Esophagus muscularis mucosa (tissue), 4 donors: ENCODE data around the gene MPPED1. TPM values are rescaled to one million over a fixed set of nuclear protein-coding genes. Genes with fewer than 3 reads are reported as not detected.

Source experiments
- DNase-seq: peaks from one replicate; pipeline ENCODE4 v3.0.0-alpha.2; 2017; ENCODE audit errors: extremely low spot score
- H3K27ac ChIP-seq, 4 donors: fragments of 200-600 bp; sonication (generic); replicated peaks in 1 of 4; 1 replicate in 3 of 4; 2 replicates in 1 of 4; pipeline ENCODE4 v1.5.1; 2016 to 2019; ENCODE audit warnings: mild to moderate bottlenecking in 1 of 4
- H3K27me3 ChIP-seq, 4 donors: fragments of 200-600 bp; sonication (generic); one replicate each; pipeline versions ENCODE4 v1.5.1 to v1.6.0; 2016 to 2019
- H3K36me3 ChIP-seq, 4 donors: fragments of 200-600 bp; sonication (generic); one replicate each; pipeline ENCODE4 v1.5.1; 2016 to 2019
- H3K4me1 ChIP-seq, 4 donors: fragments of 200-600 bp; sonication (generic); one replicate each; pipeline ENCODE4 v1.5.1; 2016 to 2019
- H3K4me3 ChIP-seq, 4 donors: fragments of 200-600 bp; sonication (generic); 1 replicate in 2 of 4; 2 replicates in 2 of 4; pipeline ENCODE4 v1.5.1; 2016 to 2019; ENCODE audit warnings: mild to moderate bottlenecking in 4 of 4, moderate library complexity in 1 of 4
- H3K9me3 ChIP-seq, 4 donors: fragments of 200-600 bp; sonication (generic); 1 replicate in 3 of 4; 2 replicates in 1 of 4; pipeline ENCODE4 v1.5.1; 2016 to 2019
- EP300 ChIP-seq: sonication (generic); formaldehyde crosslinking; IDR thresholded peaks from one replicate; pipeline ENCODE4 v1.6.1; 2017; ENCODE audit warnings: antibody characterized with exemption
- POLR2A ChIP-seq: fragments of 450-650 bp; IDR thresholded peaks from one replicate; pipeline ENCODE4 v1.6.1; 2017; ENCODE audit warnings: antibody characterized with exemption, moderate library complexity, mild to moderate bottlenecking, low read depth
- POLR2AphosphoS5 ChIP-seq, 2 donors: sonication (generic); formaldehyde crosslinking; IDR thresholded peaks; one replicate each; pipeline ENCODE4 v1.6.1; 2017; ENCODE audit warnings: antibody characterized with exemption in 2 of 2
- WGBS: methylation state at CpG from one replicate; pipeline ENCODE4 v1.1.5; 2018; 5-methylcytosine and 5-hydroxymethylcytosine counted together
- intact Hi-C: fragments of 100-400 bp; cut with DNase I; formaldehyde crosslinking; loops from one replicate; pipeline ENCODE4 v1.15.1; 2023
- total RNA-seq, 4 donors: library from RNA; depleted of rRNA; stranded (reverse); fragments of >200 nt; gene quantifications; one replicate each; pipeline versions ENCODE4 v1.1.0 to v1.2.1, GENCODE V29; 2016
- TF ChIP-seq, protein P1 (sequence below), 3 experiments: fragments of 200-600 bp in 2 of 3; fragments of 450-650 bp in 1 of 3; sonication (generic) in 2 of 3; IDR thresholded peaks; one replicate each; pipeline ENCODE4 v1.5.1; 2017 to 2019; ENCODE audit warnings: antibody characterized with exemption in 3 of 3, mild to moderate bottlenecking in 2 of 3, moderate library complexity in 1 of 3

MPPED1 gene
- total RNA-seq, 4 donors from 2014 or later, result not detected

DNA sequence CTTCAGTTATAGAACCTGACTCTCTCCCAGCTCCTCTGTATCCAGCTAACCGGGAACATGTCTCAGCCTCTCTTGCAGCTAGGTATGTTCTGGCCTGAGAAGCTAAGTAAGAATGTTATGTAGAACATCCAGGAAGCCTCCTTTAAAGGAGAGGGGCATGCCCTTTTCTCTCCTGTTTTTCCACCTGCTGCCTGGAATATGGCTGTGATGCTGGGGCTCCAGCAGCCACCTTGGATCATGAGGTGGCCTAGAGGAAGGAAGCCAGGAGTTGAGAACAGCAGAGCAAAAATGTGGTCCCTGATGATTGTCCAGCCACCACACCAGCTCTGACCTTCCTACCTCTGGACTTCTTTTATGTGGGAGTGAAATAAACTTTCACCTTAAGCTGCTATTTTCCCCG, 117.6 kb downstream of the MPPED1 start:
- H3K27me3 ChIP-seq, result peaks cover 0 to 16% (median 0%) of the 10 kb centered on the region in 4 donors
- H3K4me1 ChIP-seq, result no peaks in the 10 kb centered on the region
- no peak overlapping the region for H3K4me3 ChIP-seq
- 100% methylated on average over 1 of the region's 2 CpGs for WGBS
- H3K36me3 ChIP-seq, result no peaks in the 10 kb centered on the region
- TF ChIP-seq EP300, result no peak
- TF ChIP-seq POLR2A, result no peak
- TF ChIP-seq, protein P1, sequence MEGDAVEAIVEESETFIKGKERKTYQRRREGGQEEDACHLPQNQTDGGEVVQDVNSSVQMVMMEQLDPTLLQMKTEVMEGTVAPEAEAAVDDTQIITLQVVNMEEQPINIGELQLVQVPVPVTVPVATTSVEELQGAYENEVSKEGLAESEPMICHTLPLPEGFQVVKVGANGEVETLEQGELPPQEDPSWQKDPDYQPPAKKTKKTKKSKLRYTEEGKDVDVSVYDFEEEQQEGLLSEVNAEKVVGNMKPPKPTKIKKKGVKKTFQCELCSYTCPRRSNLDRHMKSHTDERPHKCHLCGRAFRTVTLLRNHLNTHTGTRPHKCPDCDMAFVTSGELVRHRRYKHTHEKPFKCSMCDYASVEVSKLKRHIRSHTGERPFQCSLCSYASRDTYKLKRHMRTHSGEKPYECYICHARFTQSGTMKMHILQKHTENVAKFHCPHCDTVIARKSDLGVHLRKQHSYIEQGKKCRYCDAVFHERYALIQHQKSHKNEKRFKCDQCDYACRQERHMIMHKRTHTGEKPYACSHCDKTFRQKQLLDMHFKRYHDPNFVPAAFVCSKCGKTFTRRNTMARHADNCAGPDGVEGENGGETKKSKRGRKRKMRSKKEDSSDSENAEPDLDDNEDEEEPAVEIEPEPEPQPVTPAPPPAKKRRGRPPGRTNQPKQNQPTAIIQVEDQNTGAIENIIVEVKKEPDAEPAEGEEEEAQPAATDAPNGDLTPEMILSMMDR (IDR thresholded peaks at IDR 0.05), result no peak
- TF ChIP-seq POLR2AphosphoS5 (IDR thresholded peaks at IDR 0.05), result no peak
- intact Hi-C loops, result no loop called here
- H3K9me3 ChIP-seq, result no peaks in the 10 kb centered on the region
- no peak overlapping the region for H3K27ac ChIP-seq
- no peak for DNase-seq

DNA sequence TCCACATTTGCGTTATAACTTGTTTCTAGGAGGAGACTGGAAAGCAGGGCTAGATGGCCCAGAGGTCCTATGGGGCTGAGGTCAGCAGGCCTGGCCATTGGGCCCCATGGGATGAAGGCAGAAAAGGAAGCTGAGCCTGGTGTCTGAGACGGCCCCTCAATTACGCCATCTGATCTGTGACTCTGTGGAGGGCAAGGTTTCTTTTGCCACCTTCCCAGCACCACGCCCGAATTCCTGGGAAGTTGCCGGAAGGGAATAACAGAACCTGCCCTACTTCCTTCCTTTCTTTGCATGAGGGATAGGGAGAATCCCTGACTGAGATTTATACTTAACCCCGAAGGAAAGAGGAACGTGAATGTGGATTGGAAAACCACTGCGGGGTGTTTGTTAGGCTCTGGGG, 118.1 kb downstream of the MPPED1 start:
- no peaks in the 10 kb centered on the region for H3K4me1 ChIP-seq
- peaks cover 0 to 16% (median 0%) of the 10 kb centered on the region in 4 donors for H3K27me3 ChIP-seq
- H3K4me3 ChIP-seq, result no peak overlapping the region
- no peaks in the 10 kb centered on the region for H3K9me3 ChIP-seq
- DNase-seq, result no peak
- H3K36me3 ChIP-seq, result no peaks in the 10 kb centered on the region
- intact Hi-C loops, result no loop called here
- 84% methylated on average over 9 of the region's 9 CpGs for WGBS
- no peak overlapping the region for H3K27ac ChIP-seq
- TF ChIP-seq, protein P1 (IDR thresholded peaks at IDR 0.05), result no peak
- TF ChIP-seq POLR2A, result no peak
- TF ChIP-seq EP300, result no peak
- no peak for TF ChIP-seq POLR2AphosphoS5 (IDR thresholded peaks at IDR 0.05)

- H3K4me1 ChIP-seq, result no peaks in the 10 kb centered on the region
- peaks cover 0 to 13% (median 0%) of the 10 kb centered on the region in 4 donors for H3K27me3 ChIP-seq
- DNase-seq, result no peak
- TF ChIP-seq, protein P1 (IDR thresholded peaks at IDR 0.05), result no peak
- TF ChIP-seq EP300 (no peak), POLR2A (no peak), POLR2AphosphoS5 (IDR thresholded peaks at IDR 0.05) (no peak)
- no peaks in the 10 kb centered on the region for H3K36me3 ChIP-seq
- H3K4me3 ChIP-seq, result no peak overlapping the region
- intact Hi-C loops, result no loop called here
- 81% methylated on average over 31 of the region's 34 CpGs for WGBS
- no peak overlapping the region for H3K27ac ChIP-seq
- H3K9me3 ChIP-seq, result no peaks in the 10 kb centered on the region
Observed at GRCh38 chr22:43530349-43531201, 118.8 kb downstream of the MPPED1 start.

DNA sequence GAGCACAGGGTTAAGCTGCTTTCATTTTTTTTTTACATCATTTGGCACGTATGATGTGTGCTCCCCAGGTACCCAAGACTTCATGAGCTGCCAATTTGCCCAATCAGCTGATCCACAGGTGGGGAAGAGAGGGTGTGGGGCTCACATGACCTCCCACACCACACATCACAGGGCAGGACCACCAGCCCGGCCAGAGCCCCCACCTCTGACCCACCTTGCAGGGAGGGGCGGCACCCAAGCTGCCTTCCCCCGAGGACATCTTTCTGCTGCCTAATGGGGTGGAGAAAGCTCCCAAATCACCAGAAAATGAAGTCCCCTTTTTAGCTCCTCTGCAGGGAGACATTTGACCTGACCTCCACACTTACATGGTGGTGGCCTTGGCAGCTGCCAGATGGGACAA, 119.8 kb downstream of the MPPED1 start:
- H3K27ac ChIP-seq, result no peak overlapping the region
- H3K9me3 ChIP-seq, result no peaks in the 10 kb centered on the region
- WGBS, result 63% methylated on average over 3 of the region's 4 CpGs
- no peak for DNase-seq
- H3K4me1 ChIP-seq, result no peaks in the 10 kb centered on the region
- TF ChIP-seq EP300 (no peak), POLR2AphosphoS5 (IDR thresholded peaks at IDR 0.05) (no peak), POLR2A (no peak)
- TF ChIP-seq, protein P1 (IDR thresholded peaks at IDR 0.05), result no peak
- peaks cover 0 to 2% (median 0%) of the 10 kb centered on the region in 4 donors for H3K27me3 ChIP-seq
- H3K36me3 ChIP-seq, result no peaks in the 10 kb centered on the region
- intact Hi-C loops, result no loop called here
- no peak overlapping the region for H3K4me3 ChIP-seq
